Vagina (tissue), 2 donors: ENCODE measurements around the gene CDC27. TPM values are rescaled to one million over a fixed set of nuclear protein-coding genes. Genes with fewer than 3 reads are reported as not detected.
"Not testable (repeated sequence)": the region's sequence is repeated elsewhere in the genome, so short reads cannot be mapped to it uniquely, and the experiment has no call there.

Experiments used
- DNase-seq, 2 donors: peaks; one replicate each; pipeline ENCODE4 v3.0.0-alpha.2; 2017; ENCODE audit errors: extremely low spot score in 2 of 2
- H3K27ac ChIP-seq: fragments of 200-600 bp; sonication (generic); one replicate; pipeline ENCODE4 v1.5.1; 2019
- H3K27me3 ChIP-seq: fragments of 200-600 bp; sonication (generic); one replicate; pipeline ENCODE4 v1.5.1; 2019
- H3K36me3 ChIP-seq, 2 donors: fragments of 200-600 bp; sonication (generic); one replicate each; pipeline ENCODE4 v1.5.1; 2017 to 2019
- H3K4me1 ChIP-seq: fragments of 200-600 bp; sonication (generic); one replicate; pipeline ENCODE4 v1.5.1; 2019
- H3K4me3 ChIP-seq, 2 donors: fragments of 200-600 bp; sonication (generic); 1 replicate in 1 of 2; 2 replicates in 1 of 2; pipeline ENCODE4 v1.5.1; 2016 to 2019
- H3K9me3 ChIP-seq: fragments of 200-600 bp; sonication (generic); one replicate; pipeline ENCODE4 v1.5.1; 2019
- POLR2A ChIP-seq, 2 donors: fragments of 450-650 bp; IDR thresholded peaks; one replicate each; pipeline ENCODE4 v1.6.1; 2017; ENCODE audit warnings: antibody characterized with exemption in 2 of 2, mild to moderate bottlenecking in 2 of 2, moderate library complexity in 2 of 2
- POLR2AphosphoS5 ChIP-seq, 2 donors: sonication (generic); formaldehyde crosslinking; IDR thresholded peaks; one replicate each; pipeline ENCODE4 v1.9.0; 2017; ENCODE audit warnings: antibody characterized with exemption in 2 of 2, mild to moderate bottlenecking in 2 of 2, low read depth in 1 of 2; ENCODE audit not compliant: insufficient read depth in 1 of 2
- intact Hi-C: fragments of 100-400 bp; cut with DNase I; formaldehyde crosslinking; loops from one replicate; pipeline ENCODE4 v1.15.1; 2023
- total RNA-seq: library from RNA; depleted of rRNA; stranded (reverse); fragments of >200 nt; gene quantifications from one replicate; pipeline ENCODE4 v1.2.3, GENCODE V29; 2016
- TF ChIP-seq, protein P1 (sequence below), 3 experiments: fragments of 450-650 bp in 2 of 3; fragments of 200-600 bp in 1 of 3; sonication (generic) in 1 of 3; IDR thresholded peaks; one replicate each; pipeline ENCODE4 v1.5.1; 2017 to 2019; ENCODE audit warnings: antibody characterized with exemption in 3 of 3, mild to moderate bottlenecking in 2 of 3, moderate library complexity in 2 of 3

The CDC27 gene
- total RNA-seq, 1 donor from 2014 or later, result 91.1 TPM

DNA sequence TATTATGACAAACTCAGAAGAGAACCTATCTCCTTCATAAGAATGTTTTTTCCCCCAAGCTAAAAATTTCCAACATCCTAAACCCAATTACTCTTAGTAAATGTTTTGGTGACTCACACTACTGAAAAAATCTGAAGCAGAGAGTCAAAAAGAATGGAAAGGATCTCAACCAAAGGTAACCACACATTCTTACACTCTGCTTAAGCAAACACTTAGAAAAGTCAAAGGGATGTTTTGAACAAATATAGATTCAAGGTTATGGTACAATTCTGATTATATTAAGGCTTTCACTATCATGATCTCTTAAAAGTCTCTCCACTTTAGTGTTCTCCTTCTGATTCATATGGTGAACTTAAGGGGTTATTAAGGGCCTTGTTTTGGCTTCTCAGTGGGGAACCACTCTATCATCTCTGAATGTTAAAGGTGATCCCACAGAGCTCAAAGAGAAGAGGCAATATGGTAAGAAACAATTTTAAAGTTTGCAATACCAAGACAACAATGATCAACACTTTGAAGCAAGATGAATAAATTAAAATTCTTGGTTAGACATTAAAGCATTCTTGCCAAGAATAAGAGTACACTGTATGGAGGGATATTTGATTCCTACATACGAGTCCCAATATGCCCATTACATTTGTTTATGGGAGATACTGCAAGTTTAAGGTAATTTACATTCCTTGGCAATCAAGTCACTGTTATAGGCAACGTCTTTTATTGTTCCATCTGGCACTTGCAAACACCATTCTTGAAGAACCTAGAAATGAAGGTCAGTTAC lies 69.2 kb downstream of the CDC27 start:
- intact Hi-C loops, result no loop called here
- Histone ChIP-seq H3K4me1 (no peaks in the 10 kb centered on the region), H3K36me3 (peaks cover 0 to 39% of the 10 kb centered on the region in 2 donors), H3K4me3 (no peak overlapping the region), H3K27ac (no peak overlapping the region), H3K27me3 (no peaks in the 10 kb centered on the region), H3K9me3 (no peaks in the 10 kb centered on the region)
- DNase-seq, result no peak
- TF ChIP-seq POLR2A (IDR thresholded peaks at IDR 0.05), result no peak
- TF ChIP-seq, protein P1, sequence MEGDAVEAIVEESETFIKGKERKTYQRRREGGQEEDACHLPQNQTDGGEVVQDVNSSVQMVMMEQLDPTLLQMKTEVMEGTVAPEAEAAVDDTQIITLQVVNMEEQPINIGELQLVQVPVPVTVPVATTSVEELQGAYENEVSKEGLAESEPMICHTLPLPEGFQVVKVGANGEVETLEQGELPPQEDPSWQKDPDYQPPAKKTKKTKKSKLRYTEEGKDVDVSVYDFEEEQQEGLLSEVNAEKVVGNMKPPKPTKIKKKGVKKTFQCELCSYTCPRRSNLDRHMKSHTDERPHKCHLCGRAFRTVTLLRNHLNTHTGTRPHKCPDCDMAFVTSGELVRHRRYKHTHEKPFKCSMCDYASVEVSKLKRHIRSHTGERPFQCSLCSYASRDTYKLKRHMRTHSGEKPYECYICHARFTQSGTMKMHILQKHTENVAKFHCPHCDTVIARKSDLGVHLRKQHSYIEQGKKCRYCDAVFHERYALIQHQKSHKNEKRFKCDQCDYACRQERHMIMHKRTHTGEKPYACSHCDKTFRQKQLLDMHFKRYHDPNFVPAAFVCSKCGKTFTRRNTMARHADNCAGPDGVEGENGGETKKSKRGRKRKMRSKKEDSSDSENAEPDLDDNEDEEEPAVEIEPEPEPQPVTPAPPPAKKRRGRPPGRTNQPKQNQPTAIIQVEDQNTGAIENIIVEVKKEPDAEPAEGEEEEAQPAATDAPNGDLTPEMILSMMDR (IDR thresholded peaks at IDR 0.05), result no peak
- TF ChIP-seq POLR2AphosphoS5 (IDR thresholded peaks at IDR 0.05; ENCODE audit: insufficient read depth in 1 of 2, low read depth in 1 of 2), result no peak

DNA sequence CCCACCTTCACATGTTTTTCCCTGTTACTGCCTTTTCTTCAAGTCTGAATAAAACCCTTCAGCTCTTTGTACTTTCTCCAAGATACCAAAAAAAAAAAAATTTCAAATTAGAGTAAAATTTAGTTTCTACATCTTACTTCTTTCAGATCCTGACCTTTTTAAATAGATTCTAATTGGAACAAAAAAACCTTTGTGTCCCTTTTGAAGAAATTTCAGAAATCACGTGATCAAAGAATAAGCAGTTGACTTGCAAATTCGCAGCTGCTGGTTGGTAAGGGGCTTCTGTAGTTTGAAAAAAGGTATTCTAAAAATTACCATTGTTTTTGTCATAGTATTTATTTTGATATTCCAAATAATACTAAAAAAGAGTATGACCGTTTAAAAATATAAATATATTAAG lies 71.7 kb downstream of the CDC27 start:
- TF ChIP-seq POLR2AphosphoS5 (IDR thresholded peaks at IDR 0.05; ENCODE audit: insufficient read depth in 1 of 2, low read depth in 1 of 2) (no peak), POLR2A (IDR thresholded peaks at IDR 0.05) (no peak)
- TF ChIP-seq, protein P1 (IDR thresholded peaks at IDR 0.05), result no peak
- H3K4me3 ChIP-seq, result no peak overlapping the region
- DNase-seq, result no peak
- no peaks in the 10 kb centered on the region for H3K4me1 ChIP-seq
- intact Hi-C loops, result no loop called here
- no peaks in the 10 kb centered on the region for H3K9me3 ChIP-seq
- H3K27me3 ChIP-seq, result no peaks in the 10 kb centered on the region
- no peak overlapping the region for H3K27ac ChIP-seq
- peaks cover 0 to 26% of the 10 kb centered on the region in 2 donors for H3K36me3 ChIP-seq

DNA sequence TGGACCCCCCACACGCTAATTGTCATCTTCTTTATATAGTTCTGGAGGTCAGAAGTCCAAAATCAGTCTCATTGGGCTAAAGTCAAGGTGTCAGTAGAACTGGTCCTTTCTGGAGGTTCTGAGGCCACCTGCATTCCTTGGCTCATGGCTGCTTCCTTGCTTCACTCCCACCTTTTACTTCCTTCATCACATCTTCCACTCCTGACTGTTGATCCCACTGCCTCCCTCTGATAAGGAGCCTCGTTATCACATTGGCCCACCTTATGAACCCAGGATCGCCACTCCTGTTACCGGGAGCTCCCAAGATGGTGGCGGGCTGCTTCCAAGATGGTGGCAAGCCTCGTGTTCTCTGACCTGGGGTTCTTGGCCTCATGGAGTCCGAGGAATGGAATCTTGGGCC lies 83.0 kb downstream of the CDC27 start:
- intact Hi-C loops, result no loop called here
- Histone ChIP-seq H3K27ac (no peak overlapping the region), H3K4me3 (no peak overlapping the region), H3K27me3 (no peaks in the 10 kb centered on the region), H3K36me3 (no peaks in the 10 kb centered on the region), H3K9me3 (no peaks in the 10 kb centered on the region), H3K4me1 (no peaks in the 10 kb centered on the region)
- DNase-seq, result no peak
- TF ChIP-seq POLR2AphosphoS5 (IDR thresholded peaks at IDR 0.05; ENCODE audit: insufficient read depth in 1 of 2, low read depth in 1 of 2), result no peak

DNA sequence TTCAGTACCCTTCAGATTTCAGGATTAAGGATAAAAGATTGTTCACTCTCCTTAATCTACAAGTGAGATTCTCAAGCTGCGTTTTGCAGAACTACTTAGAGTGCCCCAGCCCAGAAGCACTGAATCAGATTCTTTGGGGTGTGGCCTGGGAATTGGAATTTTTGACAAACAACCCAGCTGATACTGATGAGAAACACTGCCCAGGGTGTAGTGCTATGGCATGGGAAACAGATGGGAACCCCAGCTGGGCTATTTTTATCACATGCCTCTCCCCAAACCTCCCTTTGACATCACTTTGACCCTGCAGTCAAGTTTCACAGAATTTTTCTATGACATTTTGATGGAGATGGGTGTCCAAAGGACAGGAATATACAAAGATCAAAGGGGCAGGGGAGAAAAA lies 83.8 kb downstream of the CDC27 start:
- intact Hi-C loops, H3K27me3 ChIP-seq, H3K9me3 ChIP-seq, H3K4me3 ChIP-seq, H3K4me1 ChIP-seq, H3K36me3 ChIP-seq, H3K27ac ChIP-seq, DNase-seq: not testable (repeated sequence)

DNA sequence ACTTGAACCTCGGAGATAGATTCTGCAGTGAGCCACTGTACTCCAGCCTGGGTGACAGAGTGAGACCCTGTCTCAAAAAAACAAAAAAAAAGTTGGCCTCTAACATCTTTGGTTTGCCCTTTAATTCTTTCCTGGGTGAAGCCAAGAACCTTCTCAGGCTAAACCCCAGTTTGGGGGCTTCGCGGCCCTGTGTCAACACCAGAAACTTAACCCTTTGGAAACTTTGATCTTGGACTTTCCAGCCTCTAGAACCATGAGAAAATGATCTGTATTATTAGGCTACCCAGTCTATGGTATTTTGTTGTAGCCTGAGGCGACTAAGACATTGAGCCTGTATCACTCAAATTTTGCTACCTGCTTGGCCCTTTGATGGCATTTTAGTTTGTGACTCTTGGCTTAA lies 86.2 kb downstream of the CDC27 start:
- H3K4me3 ChIP-seq, result no peak overlapping the region
- intact Hi-C loops, result no loop called here
- DNase-seq, result no peak
- H3K27me3 ChIP-seq, result no peaks in the 10 kb centered on the region
- H3K27ac ChIP-seq, result no peak overlapping the region
- no peaks in the 10 kb centered on the region for H3K9me3 ChIP-seq
- H3K4me1 ChIP-seq, result peaks cover 14% of the 10 kb centered on the region
- no peak for TF ChIP-seq POLR2AphosphoS5 (IDR thresholded peaks at IDR 0.05; ENCODE audit: insufficient read depth in 1 of 2, low read depth in 1 of 2)
- TF ChIP-seq POLR2A (IDR thresholded peaks at IDR 0.05), result no peak
- TF ChIP-seq, protein P1 (IDR thresholded peaks at IDR 0.05), result no peak
- no peaks in the 10 kb centered on the region for H3K36me3 ChIP-seq

DNA sequence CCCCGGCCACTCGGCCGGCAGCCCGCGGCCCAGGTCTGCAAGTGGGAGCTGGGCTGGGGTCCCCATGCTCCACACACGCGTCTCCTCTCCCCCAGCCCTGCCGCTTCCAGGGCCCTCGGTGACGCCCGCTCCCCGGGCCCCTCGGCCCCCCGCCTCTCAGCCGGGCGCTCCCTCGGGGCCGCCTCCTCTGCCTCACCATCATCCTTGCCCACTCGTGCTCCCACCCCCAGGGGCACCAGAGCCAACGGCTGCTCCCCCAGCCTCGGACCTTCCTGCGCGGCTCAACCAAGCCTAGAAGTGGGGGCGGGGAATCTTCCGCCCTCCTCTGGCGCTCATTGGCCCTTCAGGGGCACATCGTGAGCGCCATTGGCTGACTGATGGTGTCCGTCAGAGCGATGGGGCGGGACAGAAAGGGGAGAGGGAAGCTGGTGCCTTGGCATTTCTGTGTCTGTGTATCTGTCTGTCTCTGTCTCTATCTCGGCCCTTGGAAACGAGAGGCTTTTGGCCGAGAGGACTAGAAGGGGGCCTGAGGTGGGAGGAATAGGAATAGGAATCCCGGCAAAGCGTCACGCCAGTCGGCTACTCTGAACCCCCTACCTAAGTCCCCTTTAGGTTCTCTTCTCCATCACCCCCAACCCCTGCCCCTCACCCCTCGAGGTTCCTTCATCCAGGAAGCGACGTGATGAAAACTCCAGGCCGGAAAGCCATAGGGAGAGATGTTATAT lies 88.9 kb downstream of the CDC27 start:
- no peaks in the 10 kb centered on the region for H3K9me3 ChIP-seq
- intact Hi-C loops, result loop anchor here (10.0 kb wide), 1 partner anchor 1805 kb away; the partner anchor contains the start of gene UBE2Z
- TF ChIP-seq, protein P1 (IDR thresholded peaks at IDR 0.05), result no peak
- peak in 1 of 2 donors; percentile 29 for TF ChIP-seq POLR2A (IDR thresholded peaks at IDR 0.05)
- TF ChIP-seq POLR2AphosphoS5 (IDR thresholded peaks at IDR 0.05; ENCODE audit: insufficient read depth in 1 of 2, low read depth in 1 of 2), result peak; percentile 43 to 77

More for the DNA sequence above, 88.9 kb downstream of the CDC27 start:
- no peaks in the 10 kb centered on the region for H3K27me3 ChIP-seq
- H3K36me3 ChIP-seq, result no peaks in the 10 kb centered on the region
- peak in 1 of 2 donors; percentile 92 for DNase-seq
- peak overlapping the region; percentile 86 for H3K27ac ChIP-seq
- peaks cover 24% of the 10 kb centered on the region for H3K4me1 ChIP-seq
- H3K4me3 ChIP-seq, result peak overlapping the region; percentile 88 to 92
